OCI-LY1 (cell line): ENCODE measurements around the gene RELCH.

Source experiments
- CTCF ChIP-seq: fragments of 200-600 bp; sonication (generic), shearing (Covaris generic); IDR thresholded peaks from 2 replicates; pipeline ENCODE4 v1.5.1; 2017; ENCODE audit warnings: mild to moderate bottlenecking, antibody characterized with exemption, low read length, moderate library complexity, mixed read lengths
- EZH2 ChIP-seq: fragments of 200-600 bp; sonication (generic), shearing (Covaris generic); IDR thresholded peaks from 2 replicates; pipeline ENCODE4 v1.8.0; 2017; ENCODE audit warnings: borderline replicate concordance, mixed run types, mild to moderate bottlenecking, antibody characterized with exemption, low read length, moderate library complexity, mixed read lengths

- no peak for TF ChIP-seq EZH2
- no peak for TF ChIP-seq CTCF
Observed at GRCh38 chr18:62172298-62172697, 14.8 kb upstream of the RELCH start.
